ENCODE measurements around the gene ADA. TPM values are rescaled to one million over a fixed set of nuclear protein-coding genes. Genes with fewer than 3 reads are reported as not detected.
A peak's percentile ranks its signal among the peaks of the same experiment; 100 is the strongest.

Gene ADA
- total RNA-seq, 6 donors from 2014 or later = 5.0 to 9.4 (median 7.2) TPM

DNA sequence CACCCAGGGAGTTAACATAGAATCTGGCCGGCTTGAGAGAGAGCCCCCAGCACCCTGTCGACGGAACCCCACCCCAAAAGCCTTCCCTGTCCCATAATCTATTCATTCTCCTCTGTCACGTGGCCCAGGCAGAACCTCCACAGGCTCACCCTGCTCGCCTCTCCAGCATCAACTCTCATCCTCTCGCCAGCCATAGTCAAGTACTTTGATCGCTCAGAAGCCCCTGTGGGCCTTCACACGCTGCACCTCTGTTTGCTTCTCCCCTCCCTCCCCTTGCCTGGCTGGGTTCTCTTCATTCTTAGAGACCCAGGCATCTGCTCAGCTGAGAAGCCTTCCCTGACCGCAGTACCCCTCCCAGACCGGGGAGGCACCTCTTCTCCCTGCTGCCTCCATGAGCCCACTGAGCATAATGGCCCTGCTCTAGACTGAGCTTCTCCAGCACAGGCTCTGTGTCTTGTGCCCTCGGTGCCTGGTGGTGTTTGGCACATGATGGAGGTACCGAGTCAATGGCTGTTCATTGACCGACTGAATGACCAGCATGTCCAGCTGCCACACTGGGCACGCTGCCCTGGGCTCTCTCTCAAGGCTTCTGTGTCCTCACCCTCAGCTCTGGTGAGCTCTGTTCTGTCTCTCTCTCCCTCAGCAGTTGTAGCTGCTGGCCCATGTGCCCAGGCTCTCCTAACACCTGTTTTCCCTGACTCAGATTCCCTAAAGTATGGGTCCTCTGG, 35.5 kb downstream of the ADA start:
- WGBS, 2 donors = 86 to 88% methylated on average over 11 to 14 of the region's 14 CpGs
- DNase-seq (no peak), ATAC-seq (ENCODE audit: low FRiP score in 2 of 2) (no peak)
- Histone ChIP-seq H3K27me3 (no peaks in the 10 kb centered on the region), H3K4me3 (no peak overlapping the region), H3K27ac (peak overlapping the region; percentile 63 to 85 (median 68)), H3K36me3 (peaks cover 0 to 79% (median 33%) of the 10 kb centered on the region in 4 donors), H3K9me3 (no peaks in the 10 kb centered on the region), H3K4me1 (peaks cover 22 to 33% (median 26%) of the 10 kb centered on the region in 4 donors)
- TF ChIP-seq EP300 (IDR thresholded peaks at IDR 0.05) = no peak
- TF ChIP-seq, protein P1, sequence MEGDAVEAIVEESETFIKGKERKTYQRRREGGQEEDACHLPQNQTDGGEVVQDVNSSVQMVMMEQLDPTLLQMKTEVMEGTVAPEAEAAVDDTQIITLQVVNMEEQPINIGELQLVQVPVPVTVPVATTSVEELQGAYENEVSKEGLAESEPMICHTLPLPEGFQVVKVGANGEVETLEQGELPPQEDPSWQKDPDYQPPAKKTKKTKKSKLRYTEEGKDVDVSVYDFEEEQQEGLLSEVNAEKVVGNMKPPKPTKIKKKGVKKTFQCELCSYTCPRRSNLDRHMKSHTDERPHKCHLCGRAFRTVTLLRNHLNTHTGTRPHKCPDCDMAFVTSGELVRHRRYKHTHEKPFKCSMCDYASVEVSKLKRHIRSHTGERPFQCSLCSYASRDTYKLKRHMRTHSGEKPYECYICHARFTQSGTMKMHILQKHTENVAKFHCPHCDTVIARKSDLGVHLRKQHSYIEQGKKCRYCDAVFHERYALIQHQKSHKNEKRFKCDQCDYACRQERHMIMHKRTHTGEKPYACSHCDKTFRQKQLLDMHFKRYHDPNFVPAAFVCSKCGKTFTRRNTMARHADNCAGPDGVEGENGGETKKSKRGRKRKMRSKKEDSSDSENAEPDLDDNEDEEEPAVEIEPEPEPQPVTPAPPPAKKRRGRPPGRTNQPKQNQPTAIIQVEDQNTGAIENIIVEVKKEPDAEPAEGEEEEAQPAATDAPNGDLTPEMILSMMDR (IDR thresholded peaks at IDR 0.05) = no peak
- no peak for TF ChIP-seq POLR2AphosphoS5 (IDR thresholded peaks at IDR 0.05)
- no peak for TF ChIP-seq POLR2A (IDR thresholded peaks at IDR 0.05)

DNA sequence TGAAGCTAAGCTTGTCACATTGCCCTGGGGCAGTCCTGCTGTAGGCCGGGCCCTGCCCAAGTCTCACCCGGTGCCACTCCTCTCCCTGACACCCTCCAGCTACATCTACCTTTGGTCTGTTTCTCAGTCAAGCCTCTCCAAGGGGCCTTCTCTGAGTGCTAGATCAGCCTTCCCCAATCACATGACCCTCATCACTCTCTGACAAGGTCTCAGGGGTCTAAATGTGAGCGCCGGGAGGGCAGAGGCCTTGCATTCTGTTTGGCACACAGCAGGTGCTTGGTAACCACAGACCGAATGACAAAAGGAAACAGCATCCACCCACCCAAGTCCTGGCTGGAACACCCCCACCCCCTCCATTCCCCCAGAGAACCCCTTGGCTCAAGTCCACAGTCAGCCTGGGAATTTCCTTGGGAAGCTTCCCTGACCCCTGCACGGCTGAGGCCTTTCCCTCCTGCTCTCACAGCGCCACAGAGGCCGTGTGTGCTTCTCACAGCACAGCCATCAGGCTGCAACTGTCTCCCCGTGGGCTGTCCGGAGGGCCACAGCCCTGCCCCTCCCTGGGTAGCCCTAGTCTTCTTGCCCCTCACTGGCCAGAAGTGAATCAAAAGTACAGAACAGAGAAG, 36.2 kb downstream of the ADA start:
- Histone ChIP-seq H3K4me3 (no peak overlapping the region), H3K27me3 (no peaks in the 10 kb centered on the region), H3K9me3 (no peaks in the 10 kb centered on the region), H3K36me3 (peaks cover 0 to 71% (median 29%) of the 10 kb centered on the region in 4 donors), H3K27ac (peak overlapping the region; percentile 63 to 85 (median 68)), H3K4me1 (peaks cover 23 to 40% (median 31%) of the 10 kb centered on the region in 4 donors)
- 34 to 61% methylated on average over 7 to 10 of the region's 10 CpGs for WGBS, 2 donors
- TF ChIP-seq EP300 (IDR thresholded peaks at IDR 0.05) (no peak), POLR2AphosphoS5 (IDR thresholded peaks at IDR 0.05) (peak in 1 of 2 donors; percentile 33), POLR2A (IDR thresholded peaks at IDR 0.05) (no peak)
- TF ChIP-seq, protein P1 (IDR thresholded peaks at IDR 0.05) = no peak
- DNase-seq = no peak
- no peak for ATAC-seq (ENCODE audit: low FRiP score in 2 of 2)

DNA sequence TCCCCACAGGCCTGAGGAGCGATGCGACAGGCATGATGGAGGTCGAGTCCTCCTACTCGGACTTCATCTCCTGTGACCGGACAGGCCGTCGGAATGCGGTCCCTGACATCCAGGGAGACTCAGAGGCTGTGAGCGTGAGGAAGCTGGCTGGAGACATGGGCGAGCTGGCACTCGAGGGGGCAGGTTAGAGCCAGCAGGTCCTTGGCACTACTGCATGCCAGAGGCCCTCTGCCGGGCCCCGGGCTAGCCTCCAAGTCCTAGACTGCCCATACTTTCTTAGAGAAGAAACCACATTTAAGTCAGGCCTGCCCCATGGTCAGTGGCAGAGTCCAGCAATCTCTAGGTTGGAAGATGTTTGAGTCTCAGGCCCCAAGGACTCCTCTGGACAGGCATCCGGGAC, 37.0 kb downstream of the ADA start:
- Histone ChIP-seq H3K4me3 (no peak overlapping the region), H3K27ac (peak overlapping the region; percentile 36 to 85 (median 68)), H3K4me1 (peaks cover 28 to 47% (median 38%) of the 10 kb centered on the region in 4 donors), H3K36me3 (peaks cover 0 to 64% (median 26%) of the 10 kb centered on the region in 4 donors), H3K27me3 (no peaks in the 10 kb centered on the region), H3K9me3 (no peaks in the 10 kb centered on the region)
- WGBS, 2 donors = 83 to 86% methylated on average over 11 to 12 of the region's 14 CpGs
- ATAC-seq (ENCODE audit: low FRiP score in 2 of 2) (no peak), DNase-seq (no peak)
- TF ChIP-seq, protein P1 (IDR thresholded peaks at IDR 0.05) = no peak
- TF ChIP-seq POLR2A (IDR thresholded peaks at IDR 0.05) = no peak
- TF ChIP-seq POLR2AphosphoS5 (IDR thresholded peaks at IDR 0.05) = no peak
- no peak for TF ChIP-seq EP300 (IDR thresholded peaks at IDR 0.05)

DNA sequence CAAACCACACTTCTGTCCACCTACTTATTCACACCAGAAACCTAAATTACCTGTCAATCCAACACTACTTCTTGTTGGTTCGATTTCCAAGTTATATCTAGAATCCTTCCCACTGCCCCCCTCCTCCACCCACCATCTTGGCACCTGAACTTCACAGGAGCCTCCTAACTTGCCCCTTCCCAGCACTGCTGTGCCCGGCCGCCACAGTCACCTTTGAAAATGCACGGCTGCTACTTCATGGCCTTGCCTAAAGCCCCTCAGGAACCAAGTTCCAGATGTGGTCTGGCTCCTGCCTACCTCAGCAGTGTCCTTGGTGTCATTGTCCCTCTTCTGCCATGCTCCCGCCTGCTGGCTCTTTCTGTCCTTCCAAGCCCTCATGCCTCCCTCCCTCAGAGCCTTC, 37.9 kb downstream of the ADA start:
- no peak for DNase-seq
- TF ChIP-seq POLR2AphosphoS5 (IDR thresholded peaks at IDR 0.05) = no peak
- TF ChIP-seq, protein P1 (IDR thresholded peaks at IDR 0.05) = no peak
- no peak for TF ChIP-seq POLR2A (IDR thresholded peaks at IDR 0.05)
- no peak for TF ChIP-seq EP300 (IDR thresholded peaks at IDR 0.05)
- peaks cover 0 to 54% (median 20%) of the 10 kb centered on the region in 4 donors for H3K36me3 ChIP-seq
- peaks cover 32 to 55% (median 47%) of the 10 kb centered on the region in 4 donors for H3K4me1 ChIP-seq
- H3K9me3 ChIP-seq = no peaks in the 10 kb centered on the region
- 93 to 96% methylated on average over 5 of the region's 5 CpGs for WGBS, 2 donors
- ATAC-seq (ENCODE audit: low FRiP score in 2 of 2) = no peak
- no peak overlapping the region for H3K4me3 ChIP-seq
- no peaks in the 10 kb centered on the region for H3K27me3 ChIP-seq
- no peak overlapping the region for H3K27ac ChIP-seq
